Suppressor macrophage treated with lipopolysaccharide for 4 hours (primary cell): ENCODE measurements around the gene CDC14A.
"Not testable (repeated sequence)": the region's sequence is repeated elsewhere in the genome, so short reads cannot be mapped to it uniquely, and the experiment has no call there.

Experiments used
- DNase-seq: peaks from one replicate; pipeline ENCODE4 v3.0.0-alpha.2; 2020

The CDC14A gene

GRCh38 chr1:100407390-100407789 is 55.1 kb downstream of the CDC14A start:
- DNase-seq: not testable (repeated sequence)

GRCh38 chr1:100411019-100411418 is 58.7 kb downstream of the CDC14A start:
- no peak for DNase-seq

- no peak for DNase-seq
Observed at GRCh38 chr1:100411574-100411973, 59.3 kb downstream of the CDC14A start.

GRCh38 chr1:100413035-100413434 is 60.7 kb downstream of the CDC14A start:
- DNase-seq: no peak

GRCh38 chr1:100414693-100415497 is 62.6 kb downstream of the CDC14A start:
- no peak for DNase-seq

GRCh38 chr1:100415498-100415778 is 63.1 kb downstream of the CDC14A start:
- no peak for DNase-seq

- no peak for DNase-seq
Observed at GRCh38 chr1:100419072-100419471, 66.8 kb downstream of the CDC14A start.

GRCh38 chr1:100422065-100422464 is 69.8 kb downstream of the CDC14A start:
- no peak for DNase-seq

GRCh38 chr1:100423832-100424337 is 71.6 kb downstream of the CDC14A start:
- no peak for DNase-seq

GRCh38 chr1:100428160-100428559 is 75.9 kb downstream of the CDC14A start:
- no peak for DNase-seq

- no peak for DNase-seq
Observed at GRCh38 chr1:100430325-100430756, 78.0 kb downstream of the CDC14A start.

- DNase-seq: no peak
Observed at GRCh38 chr1:100431954-100432353, 79.6 kb downstream of the CDC14A start.

- no peak for DNase-seq
Observed at GRCh38 chr1:100433563-100433962, 81.3 kb downstream of the CDC14A start.

- DNase-seq: no peak
Observed at GRCh38 chr1:100434831-100435230, 82.5 kb downstream of the CDC14A start.

GRCh38 chr1:100438375-100438774 is 86.1 kb downstream of the CDC14A start:
- no peak for DNase-seq

- no peak for DNase-seq
Observed at GRCh38 chr1:100438789-100439188, 86.5 kb downstream of the CDC14A start.

GRCh38 chr1:100440075-100440809 is 87.9 kb downstream of the CDC14A start:
- no peak for DNase-seq

- no peak for DNase-seq
Observed at GRCh38 chr1:100441146-100441545, 88.8 kb downstream of the CDC14A start.

- no peak for DNase-seq
Observed at GRCh38 chr1:100441651-100442050, 89.3 kb downstream of the CDC14A start.

- DNase-seq: no peak
Observed at GRCh38 chr1:100443811-100444571, 91.7 kb downstream of the CDC14A start.

GRCh38 chr1:100445565-100445964 is 93.3 kb downstream of the CDC14A start:
- DNase-seq: no peak

- DNase-seq: no peak
Observed at GRCh38 chr1:100448366-100448765, 96.1 kb downstream of the CDC14A start.

- no peak for DNase-seq
Observed at GRCh38 chr1:100449477-100449876, 97.2 kb downstream of the CDC14A start.

GRCh38 chr1:100452641-100453040 is 100.3 kb downstream of the CDC14A start:
- DNase-seq: no peak
